Dermis microvascular lymphatic vessel endothelial cell (primary cell): Measurements from ENCODE around the gene NEO1. TPM values are rescaled to one million over a fixed set of nuclear protein-coding genes. Genes with fewer than 3 reads are reported as not detected.
"Not testable (repeated sequence)": the region's sequence is repeated elsewhere in the genome, so short reads cannot be mapped to it uniquely, and the experiment has no call there.

Source experiments
- DNase-seq, 2 donors: peaks; one replicate each; pipeline versions ENCODE4 v3.0.0 to v3.0.0-alpha.2; 2010; ENCODE audit warnings: low read depth in 2 of 2
- total RNA-seq: library from RNA; depleted of rRNA; stranded (reverse); fragments of >200 nt; gene quantifications from 2 replicates; pipeline ENCODE4 v1.2.1, GENCODE V29; 2014

NEO1 gene
- total RNA-seq, 1 donor from 2014 or later, result 1.9 TPM

- no peak for DNase-seq
Observed at GRCh38 chr15:73200339-73200738, 148.1 kb downstream of the NEO1 start.

GRCh38 chr15:73210630-73211029, 158.4 kb downstream of the NEO1 start:
- DNase-seq, result no peak

- no peak for DNase-seq
Observed at GRCh38 chr15:73212424-73212823, 160.2 kb downstream of the NEO1 start.

GRCh38 chr15:73221450-73221849, 169.2 kb downstream of the NEO1 start:
- DNase-seq, result not testable (repeated sequence)

- DNase-seq, result no peak
Observed at GRCh38 chr15:73225358-73226015, 173.2 kb downstream of the NEO1 start.

- no peak for DNase-seq
Observed at GRCh38 chr15:73226093-73226814, 174.0 kb downstream of the NEO1 start.

GRCh38 chr15:73227433-73228056, 175.3 kb downstream of the NEO1 start:
- DNase-seq, result no peak

- no peak for DNase-seq
Observed at GRCh38 chr15:73228128-73228646, 175.9 kb downstream of the NEO1 start.

GRCh38 chr15:73231661-73232419, 179.6 kb downstream of the NEO1 start:
- no peak for DNase-seq

- no peak for DNase-seq
Observed at GRCh38 chr15:73232776-73233175, 180.5 kb downstream of the NEO1 start.

GRCh38 chr15:73233623-73234022, 181.4 kb downstream of the NEO1 start:
- no peak for DNase-seq

GRCh38 chr15:73237910-73238309, 185.6 kb downstream of the NEO1 start:
- no peak for DNase-seq

GRCh38 chr15:73239564-73240215, 187.4 kb downstream of the NEO1 start:
- DNase-seq, result peak; percentile 9 to 37

- peak; percentile 65 for DNase-seq
Observed at GRCh38 chr15:73240866-73241499, 188.7 kb downstream of the NEO1 start.

GRCh38 chr15:73244333-73244732, 192.1 kb downstream of the NEO1 start:
- DNase-seq, result peak; percentile 19 to 33

GRCh38 chr15:73246439-73246838, 194.2 kb downstream of the NEO1 start:
- DNase-seq, result no peak

- DNase-seq, result no peak
Observed at GRCh38 chr15:73246898-73247297, 194.6 kb downstream of the NEO1 start.

GRCh38 chr15:73247331-73247730, 195.1 kb downstream of the NEO1 start:
- DNase-seq, result no peak

- DNase-seq, result no peak
Observed at GRCh38 chr15:73249499-73249898, 197.2 kb downstream of the NEO1 start.

- DNase-seq, result no peak
Observed at GRCh38 chr15:73254598-73254997, 202.3 kb downstream of the NEO1 start.
